Posterior vena cava (tissue), 2 donors: Measurements from ENCODE around the gene SEMG2. TPM values are rescaled to one million over a fixed set of nuclear protein-coding genes. Genes with fewer than 3 reads are reported as not detected.

Experiments
- DNase-seq: peaks from one replicate; pipeline ENCODE4 v3.0.0-alpha.2; 2020; ENCODE audit warnings: low spot score
- intact Hi-C, 2 donors: fragments of 100-400 bp; cut with DNase I; formaldehyde crosslinking; loops; one replicate each; pipeline versions ENCODE4 v1.14.1 to v1.14.2; 2022 to 2023
- total RNA-seq, 2 donors: library from RNA; stranded (reverse); fragmentation: NEBNext Ultra II Directional; extraction: Animal tissue kit (Norgen Biotek cat#: 25700); gene quantifications; one replicate each; pipeline ENCODE4 v1.2.1, GENCODE V29; 2021
- donor health status: DM: yes; HTN: yes; CAD: no.
- donor health status: DM: yes; HTN: yes; CAD: no.

SEMG2 gene
- total RNA-seq, 2 donors from 2014 or later: not detected

DNA sequence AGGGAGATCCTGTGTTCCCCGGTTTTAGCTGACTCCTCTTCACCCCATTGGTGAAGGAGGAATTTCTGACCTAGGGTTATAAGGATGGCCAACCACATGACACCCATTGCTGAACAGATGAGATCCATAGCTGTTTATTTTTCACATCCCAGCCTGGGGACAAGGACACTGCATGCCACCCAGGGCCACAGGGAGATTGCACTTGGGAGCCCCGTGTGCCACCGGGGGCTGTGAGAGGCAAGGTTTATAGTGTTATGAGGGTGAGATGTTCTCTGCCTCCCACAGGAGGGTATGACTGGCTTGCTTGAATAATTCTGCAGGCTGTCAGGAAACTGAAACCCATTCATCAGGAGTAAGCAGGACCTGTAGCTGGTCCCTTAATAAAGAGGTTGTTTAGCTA, 47.9 kb downstream of the SEMG2 start:
- no peak for DNase-seq

DNA sequence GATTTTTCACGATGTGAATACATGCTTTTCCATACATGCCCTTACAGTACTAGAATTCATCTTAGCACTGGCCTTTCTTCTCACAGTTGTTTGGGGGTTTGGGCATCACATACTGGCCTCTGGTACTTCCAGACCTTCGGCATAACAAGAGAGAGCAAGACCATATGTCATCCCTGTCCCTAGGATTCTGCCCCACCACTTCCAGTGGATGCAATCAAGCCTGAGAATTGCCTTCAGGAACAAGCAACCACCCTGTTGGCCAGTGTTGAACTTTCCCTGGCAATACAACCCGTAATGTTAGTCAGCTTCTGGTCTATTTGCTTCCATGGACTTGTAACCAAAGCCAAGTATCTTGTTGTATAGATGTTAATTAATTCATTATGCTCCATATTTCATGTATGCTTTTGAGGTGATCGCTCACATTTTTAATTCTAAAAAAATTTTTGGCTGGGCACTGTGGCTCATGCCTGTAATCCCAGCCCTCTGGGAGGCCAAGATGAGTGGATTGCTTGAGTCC, 48.6 kb downstream of the SEMG2 start:
- intact Hi-C loops: no loop called here
- no peak for DNase-seq

More for the DNA sequence above, 47.9 kb downstream of the SEMG2 start:
- intact Hi-C loops: no loop called here

Other genes with a start within 250 kb of the SEMG2 start
- gene KCNS1, start 120.2 kb upstream of the SEMG2 start, total RNA-seq: not detected
- not detected for gene WFDC5, start 106.2 kb upstream of the SEMG2 start, total RNA-seq
- gene WFDC12, start 96.9 kb upstream of the SEMG2 start, total RNA-seq: not detected
- not detected for gene PI3, start 46.5 kb upstream of the SEMG2 start, total RNA-seq
- not detected for gene SEMG1, start 14.3 kb upstream of the SEMG2 start, total RNA-seq
- 10 to 100 TPM; 14.6 to 74.0 TPM for gene SLPI, start 33.2 kb downstream of the SEMG2 start, total RNA-seq
- not detected for gene RBPJL, start 85.5 kb downstream of the SEMG2 start, total RNA-seq
- gene MATN4, start 86.9 kb downstream of the SEMG2 start, total RNA-seq: under 1 TPM; 0.29 to 0.56 TPM
- 100 to 1,000 TPM in 1 of 2 donors, 10 to 100 TPM in 1; 85.7 to 104 TPM for gene SDC4, start 127.1 kb downstream of the SEMG2 start, total RNA-seq
- 10 to 100 TPM; 21.8 to 22.6 TPM for gene SYS1, start 141.8 kb downstream of the SEMG2 start, total RNA-seq
- gene TP53TG5, start 157.0 kb downstream of the SEMG2 start, total RNA-seq: 1 to 10 TPM; 1.4 to 2.0 TPM
- gene DBNDD2, start 186.9 kb downstream of the SEMG2 start, total RNA-seq: 100 to 1,000 TPM; 119 to 141 TPM
- 100 to 1,000 TPM; 120 to 138 TPM for gene PIGT, start 194.8 kb downstream of the SEMG2 start, total RNA-seq
- 10 to 100 TPM; 38.0 to 57.7 TPM for gene WFDC2, start 248.4 kb downstream of the SEMG2 start, total RNA-seq